Coronary artery (tissue), 2 donors: ENCODE results near the gene PTPRE.
A peak's percentile ranks its signal among the peaks of the same experiment; 100 is the strongest.

ENCODE experiments used
- DNase-seq: peaks from one replicate; pipeline ENCODE4 v3.0.0-alpha.2; 2017; ENCODE audit warnings: low spot score
- H3K27ac ChIP-seq, 2 donors: fragments of 200-600 bp; sonication (generic); one replicate each; pipeline ENCODE4 v1.5.1; 2016 to 2019
- H3K4me3 ChIP-seq: fragments of 200-600 bp; sonication (generic); 2 replicates; pipeline ENCODE4 v1.5.1; 2016; ENCODE audit warnings: mild to moderate bottlenecking, moderate library complexity
- TF ChIP-seq, protein P1 (sequence below): fragments of 200-600 bp; sonication (generic); IDR thresholded peaks from one replicate; pipeline ENCODE4 v1.5.1; 2019; ENCODE audit warnings: antibody characterized with exemption

Gene PTPRE

DNA sequence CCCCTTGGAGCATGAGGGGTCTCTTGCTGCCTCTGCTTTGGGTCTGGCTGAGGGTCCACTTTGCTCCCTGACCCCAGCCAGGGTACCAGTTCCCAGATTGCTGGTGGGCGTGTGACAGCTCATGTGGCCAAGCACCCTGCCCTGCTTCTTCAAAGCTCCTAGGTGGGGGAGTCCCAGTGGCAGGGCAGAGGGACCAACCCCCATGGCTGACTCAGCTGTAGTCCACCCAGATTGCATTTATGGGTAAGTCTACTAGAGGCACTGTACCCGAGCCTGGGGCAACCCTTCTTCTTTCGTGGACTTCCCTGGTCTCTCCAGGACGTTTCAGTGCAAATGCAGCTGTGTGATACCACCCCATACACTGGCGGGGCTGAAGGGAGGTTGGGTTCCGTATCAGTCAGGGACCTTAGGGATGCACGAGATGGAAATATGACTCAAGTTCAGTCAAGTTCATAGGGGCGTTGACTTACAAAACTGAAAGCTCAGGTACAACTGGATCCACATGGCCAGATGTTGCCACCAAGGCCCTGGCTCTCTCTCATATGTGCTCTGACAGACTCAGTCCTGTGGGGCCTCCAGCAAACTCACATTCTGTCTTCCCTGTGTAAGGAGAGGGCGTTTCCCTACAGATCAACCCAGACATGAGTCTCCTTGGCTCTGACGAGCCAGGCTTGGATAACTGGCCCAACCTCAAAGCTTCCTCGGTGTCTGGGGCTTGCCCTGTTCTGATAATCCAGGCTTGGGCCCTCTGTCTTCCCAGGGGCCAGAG, 13.6 kb downstream of the PTPRE start:
- Histone ChIP-seq H3K4me3 (no peak overlapping the region), H3K27ac (peak overlapping the region; percentile 57 to 78)
- DNase-seq, result peak; percentile 43
- TF ChIP-seq, protein P1, sequence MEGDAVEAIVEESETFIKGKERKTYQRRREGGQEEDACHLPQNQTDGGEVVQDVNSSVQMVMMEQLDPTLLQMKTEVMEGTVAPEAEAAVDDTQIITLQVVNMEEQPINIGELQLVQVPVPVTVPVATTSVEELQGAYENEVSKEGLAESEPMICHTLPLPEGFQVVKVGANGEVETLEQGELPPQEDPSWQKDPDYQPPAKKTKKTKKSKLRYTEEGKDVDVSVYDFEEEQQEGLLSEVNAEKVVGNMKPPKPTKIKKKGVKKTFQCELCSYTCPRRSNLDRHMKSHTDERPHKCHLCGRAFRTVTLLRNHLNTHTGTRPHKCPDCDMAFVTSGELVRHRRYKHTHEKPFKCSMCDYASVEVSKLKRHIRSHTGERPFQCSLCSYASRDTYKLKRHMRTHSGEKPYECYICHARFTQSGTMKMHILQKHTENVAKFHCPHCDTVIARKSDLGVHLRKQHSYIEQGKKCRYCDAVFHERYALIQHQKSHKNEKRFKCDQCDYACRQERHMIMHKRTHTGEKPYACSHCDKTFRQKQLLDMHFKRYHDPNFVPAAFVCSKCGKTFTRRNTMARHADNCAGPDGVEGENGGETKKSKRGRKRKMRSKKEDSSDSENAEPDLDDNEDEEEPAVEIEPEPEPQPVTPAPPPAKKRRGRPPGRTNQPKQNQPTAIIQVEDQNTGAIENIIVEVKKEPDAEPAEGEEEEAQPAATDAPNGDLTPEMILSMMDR, result no peak

GRCh38 chr10:127921075-127921752, 14.3 kb downstream of the PTPRE start:
- Histone ChIP-seq H3K27ac (peak overlapping the region; percentile 82 to 86), H3K4me3 (no peak overlapping the region)
- TF ChIP-seq, protein P1, result no peak
- DNase-seq, result peak; percentile 38

- TF ChIP-seq, protein P1, result no peak
- DNase-seq, result peak; percentile 62
- no peak overlapping the region for H3K4me3 ChIP-seq
- H3K27ac ChIP-seq, result peak overlapping the region; percentile 82 to 86
These were observed 14.8 kb downstream of the PTPRE start for GRCh38 chr10:127921753-127922145.

DNA sequence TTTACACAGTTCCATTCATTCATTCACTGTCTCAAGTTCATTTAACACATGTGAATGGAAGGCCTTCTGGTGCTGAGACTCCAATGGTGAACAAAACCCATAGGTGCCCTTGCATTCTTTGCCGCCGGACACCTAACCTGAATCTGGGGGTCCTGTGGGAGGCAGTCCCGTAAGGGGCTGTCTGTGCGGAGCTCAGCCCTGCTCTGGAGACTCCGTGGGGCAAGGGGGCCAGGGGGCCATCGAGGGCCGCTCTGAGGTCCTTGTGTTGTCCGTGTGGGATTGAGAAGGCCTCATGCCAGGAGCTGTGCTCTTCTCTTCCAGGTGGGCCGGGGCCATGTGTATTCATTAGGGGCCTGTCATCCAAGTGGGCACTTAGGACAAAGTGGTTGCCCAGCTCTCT, 15.3 kb downstream of the PTPRE start:
- DNase-seq, result peak; percentile 69
- Histone ChIP-seq H3K27ac (peak overlapping the region; percentile 82 to 86), H3K4me3 (no peak overlapping the region)
- TF ChIP-seq, protein P1, result no peak

- TF ChIP-seq, protein P1, result no peak
- DNase-seq, result peak; percentile 89
- peak overlapping the region; percentile 82 to 86 for H3K27ac ChIP-seq
- H3K4me3 ChIP-seq, result no peak overlapping the region
These were observed 15.9 kb downstream of the PTPRE start for GRCh38 chr10:127922675-127923366.

- H3K27ac ChIP-seq, result peak overlapping the region; percentile 82 to 86
- peak; percentile 54 for DNase-seq
- TF ChIP-seq, protein P1, result no peak
- no peak overlapping the region for H3K4me3 ChIP-seq
These were observed 16.7 kb downstream of the PTPRE start for GRCh38 chr10:127923646-127924045.
